Hepatocyte (in vitro differentiated cells): Measurements from ENCODE around the gene OR1F1. TPM values are rescaled to one million over a fixed set of nuclear protein-coding genes. Genes with fewer than 3 reads are reported as not detected.
"Not testable (repeated sequence)": the region's sequence is repeated elsewhere in the genome, so short reads cannot be mapped to it uniquely, and the experiment has no call there.

Experiments used
- DNase-seq: peaks from one replicate; pipeline ENCODE4 v3.0.0-alpha.2; 2016; ENCODE audit warnings: low spot score
- H2AFZ ChIP-seq: fragments of 200-600 bp; sonication (generic); 2 replicates; pipeline ENCODE4 v1.6.0; 2016; ENCODE audit warnings: antibody characterized with exemption, mild to moderate bottlenecking
- H3K27ac ChIP-seq: fragments of 200-600 bp; sonication (generic); 2 replicates; pipeline ENCODE4 v1.5.1; 2016; ENCODE audit warnings: mild to moderate bottlenecking
- H3K27me3 ChIP-seq: fragments of 200-600 bp; sonication (generic); 2 replicates; pipeline ENCODE4 v1.6.1; 2016
- H3K36me3 ChIP-seq: fragments of 200-600 bp; sonication (generic); replicated peaks from 2 replicates; pipeline ENCODE4 v1.5.1; 2016; ENCODE audit warnings: low read depth; ENCODE audit not compliant: insufficient read depth
- H3K4me1 ChIP-seq: fragments of 200-600 bp; sonication (generic); 2 replicates; pipeline ENCODE4 v1.5.1; 2016; ENCODE audit warnings: mild to moderate bottlenecking, moderate library complexity; ENCODE audit not compliant: insufficient read depth
- H3K4me2 ChIP-seq: fragments of 200-600 bp; sonication (generic); 2 replicates; pipeline ENCODE4 v1.6.0; 2016
- H3K4me3 ChIP-seq: fragments of 200-600 bp; sonication (generic); 2 replicates; pipeline ENCODE4 v1.5.1; 2016; ENCODE audit warnings: mild to moderate bottlenecking
- H3K79me2 ChIP-seq: fragments of 200-600 bp; sonication (generic); 2 replicates; pipeline ENCODE4 v1.6.0; 2017; ENCODE audit warnings: mild to moderate bottlenecking
- H3K9me2 ChIP-seq: fragments of 200-600 bp; sonication (generic); replicated peaks from 2 replicates; pipeline ENCODE4 v1.6.0; 2017; ENCODE audit warnings: mild to moderate bottlenecking; ENCODE audit not compliant: insufficient read depth
- H3K9me3 ChIP-seq: fragments of 200-600 bp; sonication (generic); 2 replicates; pipeline ENCODE4 v1.5.1; 2016; ENCODE audit warnings: low read depth, mild to moderate bottlenecking
- H4K20me1 ChIP-seq: fragments of 200-600 bp; sonication (generic); 2 replicates; pipeline ENCODE4 v1.6.0; 2016; ENCODE audit warnings: mild to moderate bottlenecking; ENCODE audit not compliant: insufficient read depth, poor library complexity, severe bottlenecking
- CTCF ChIP-seq: fragments of 200-600 bp; sonication (generic); IDR thresholded peaks from 2 replicates; pipeline ENCODE4 v1.5.1; 2016; ENCODE audit warnings: antibody characterized with exemption, mild to moderate bottlenecking; ENCODE audit not compliant: poor library complexity
- EZH2 ChIP-seq: fragments of 200-600 bp; sonication (generic); IDR thresholded peaks from 2 replicates; pipeline ENCODE4 v1.6.1; 2016; ENCODE audit warnings: antibody characterized with exemption, mild to moderate bottlenecking, borderline replicate concordance
- EZH2phosphoT487 ChIP-seq: fragments of 200-600 bp; sonication (generic); IDR thresholded peaks from one replicate; pipeline ENCODE4 v1.6.1; 2018; ENCODE audit warnings: antibody characterized with exemption, mild to moderate bottlenecking, low read depth, moderate library complexity; ENCODE audit not compliant: unreplicated experiment, severe bottlenecking
- WGBS: methylation state at CpG from one replicate; pipeline ENCODE4 v1.1.6; 2016; ENCODE audit warnings: low lambda C conversion rate; ENCODE audit errors: missing lambda C conversion rate; 5-methylcytosine and 5-hydroxymethylcytosine counted together
- polyA plus RNA-seq: library from polyadenylated mRNA; unstranded; fragments of >200 nt; fragmentation: Nextera tagmentation; extraction: Ambion mirVana; gene quantifications from 2 replicates; pipeline ENCODE4 v1.2.1, GENCODE V29; 2016
- total RNA-seq: library from RNA; depleted of rRNA; stranded (reverse); fragments of >200 nt; gene quantifications from 2 replicates; pipeline ENCODE4 v1.2.3, GENCODE V29; 2014

The OR1F1 gene
- total and polyA plus RNA-seq, 2 experiments from 2014 or later = not detected

- no peak overlapping the region for H2AFZ ChIP-seq
- H4K20me1 ChIP-seq = no peaks in the 10 kb centered on the region
- no peaks in the 10 kb centered on the region for H3K9me3 ChIP-seq
- H3K9me2 ChIP-seq = no peaks in the 10 kb centered on the region
- no peaks in the 10 kb centered on the region for H3K36me3 ChIP-seq
- TF ChIP-seq CTCF = no peak
- TF ChIP-seq EZH2 = no peak
- no peak for TF ChIP-seq EZH2phosphoT487
- H3K27ac ChIP-seq = no peak overlapping the region
- no peak overlapping the region for H3K4me3 ChIP-seq
- WGBS = 92% methylated on average over 36 of the region's 37 CpGs
- H3K27me3 ChIP-seq = peaks cover 15% of the 10 kb centered on the region
- H3K4me2 ChIP-seq = no peak overlapping the region
- peaks cover 4% of the 10 kb centered on the region for H3K4me1 ChIP-seq
- no peak for DNase-seq
- H3K79me2 ChIP-seq = no peaks in the 10 kb centered on the region
These were observed 23.6 kb upstream of the OR1F1 start for GRCh38 chr16:3164121-3164991.

- Histone ChIP-seq H3K79me2 (no peaks in the 10 kb centered on the region), H4K20me1 (no peaks in the 10 kb centered on the region), H3K9me3 (no peaks in the 10 kb centered on the region), H3K4me2 (peak overlapping the region; percentile 79), H3K36me3 (no peaks in the 10 kb centered on the region), H3K4me1 (peaks cover 5% of the 10 kb centered on the region), H3K27ac (no peak overlapping the region), H3K27me3 (peaks cover 24% of the 10 kb centered on the region), H2AFZ (peak overlapping the region; percentile 83), H3K9me2 (no peaks in the 10 kb centered on the region), H3K4me3 (no peak overlapping the region)
- no peak for TF ChIP-seq CTCF
- TF ChIP-seq EZH2phosphoT487 = no peak
- no peak for TF ChIP-seq EZH2
- no peak for DNase-seq
- WGBS = 77% methylated on average over 12 of the region's 12 CpGs
These were observed 22.7 kb upstream of the OR1F1 start for GRCh38 chr16:3165111-3165822.

GRCh38 chr16:3166505-3166886 lies 21.5 kb upstream of the OR1F1 start:
- Histone ChIP-seq H4K20me1 (no peaks in the 10 kb centered on the region), H3K27me3 (peaks cover 37% of the 10 kb centered on the region), H3K4me2 (no peak overlapping the region), H2AFZ (no peak overlapping the region), H3K9me3 (no peaks in the 10 kb centered on the region), H3K9me2 (no peaks in the 10 kb centered on the region), H3K4me1 (peaks cover 16% of the 10 kb centered on the region), H3K4me3 (no peak overlapping the region), H3K36me3 (no peaks in the 10 kb centered on the region), H3K79me2 (no peaks in the 10 kb centered on the region), H3K27ac (no peak overlapping the region)
- no peak for TF ChIP-seq EZH2
- no peak for TF ChIP-seq EZH2phosphoT487
- TF ChIP-seq CTCF = no peak
- DNase-seq = no peak
- 32% methylated on average over 1 of the region's 1 CpG for WGBS

- not testable (repeated sequence) for H3K9me2 ChIP-seq, H3K79me2 ChIP-seq, H3K4me2 ChIP-seq, H4K20me1 ChIP-seq, H3K4me3 ChIP-seq, H2AFZ ChIP-seq, H3K36me3 ChIP-seq, DNase-seq, H3K27ac ChIP-seq, H3K9me3 ChIP-seq
- Histone ChIP-seq H3K4me1 (peaks cover 16% of the 10 kb centered on the region), H3K27me3 (peaks cover 58% of the 10 kb centered on the region)
- WGBS = 90% methylated on average over 7 of the region's 7 CpGs
These were observed 19.3 kb upstream of the OR1F1 start for GRCh38 chr16:3168729-3169128.
